Colon (tissue), 2 donors: ENCODE measurements around the gene ATP2C1.
"Not testable (repeated sequence)": the region's sequence is repeated elsewhere in the genome, so short reads cannot be mapped to it uniquely, and the experiment has no call there.

ENCODE experiments used
- FAIRE-seq: peaks from 2 replicates; lab custom pipeline; 2012; peaks lifted over from hg19 to GRCh38; lab: Jason Lieb, UNC
- donor health status: control.
- donor health status: control.

The ATP2C1 gene

DNA sequence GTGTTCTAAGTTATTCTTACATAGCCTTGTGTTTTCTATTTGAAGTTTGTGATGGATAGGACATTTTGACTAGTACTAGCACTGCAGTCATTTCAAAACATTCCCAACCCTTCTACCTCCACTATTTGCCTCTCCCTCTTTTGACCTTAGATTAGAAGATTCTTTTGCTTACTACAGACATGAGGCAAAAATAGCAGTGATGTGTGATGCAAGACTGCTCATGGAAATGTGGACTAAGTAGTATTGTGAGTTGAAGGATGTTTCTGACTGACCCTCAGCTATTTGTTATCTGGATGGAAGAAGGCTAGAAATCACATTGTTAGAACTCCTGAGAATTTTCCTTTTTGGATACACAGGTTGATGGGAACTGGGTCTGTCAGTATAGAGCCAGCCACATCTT lies 45.9 kb downstream of the ATP2C1 start:
- no peak for FAIRE-seq

DNA sequence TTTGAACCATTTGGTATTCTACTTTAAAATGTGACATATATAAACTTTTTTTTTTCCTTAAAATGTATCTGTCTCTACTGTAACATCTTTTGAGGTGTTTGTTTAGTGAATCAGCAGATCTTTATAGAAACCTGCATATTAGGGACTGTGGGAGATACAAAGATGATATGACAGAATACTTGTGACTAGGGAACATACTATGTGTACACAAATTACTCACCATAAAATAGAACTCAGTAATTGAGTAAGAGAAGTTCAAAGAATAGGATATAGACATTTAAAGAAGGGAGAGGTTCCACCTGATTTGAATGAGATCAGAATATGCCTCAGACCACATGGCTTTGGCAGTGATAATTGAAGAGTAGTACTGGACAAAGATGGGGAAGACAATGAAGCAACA lies 47.9 kb downstream of the ATP2C1 start:
- no peak for FAIRE-seq

DNA sequence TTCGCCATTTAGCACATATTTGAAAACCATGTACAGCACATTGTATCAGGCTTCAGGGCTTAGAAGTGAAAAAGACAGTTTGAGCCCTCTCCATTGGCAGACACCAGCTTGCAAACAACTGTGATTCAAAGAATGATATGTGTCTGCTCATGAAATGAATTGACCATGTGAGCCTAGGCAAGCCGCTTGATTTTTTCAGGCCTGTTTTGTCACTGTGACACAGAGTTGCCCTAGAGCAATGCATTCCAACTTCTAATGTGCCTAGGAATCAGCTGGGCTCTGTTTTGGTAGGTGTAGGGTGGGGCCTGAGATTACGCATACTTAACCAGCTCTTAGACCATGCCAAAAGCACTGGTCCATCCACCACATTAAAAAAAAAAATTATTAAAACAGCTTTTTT lies 53.0 kb downstream of the ATP2C1 start:
- no peak for FAIRE-seq

DNA sequence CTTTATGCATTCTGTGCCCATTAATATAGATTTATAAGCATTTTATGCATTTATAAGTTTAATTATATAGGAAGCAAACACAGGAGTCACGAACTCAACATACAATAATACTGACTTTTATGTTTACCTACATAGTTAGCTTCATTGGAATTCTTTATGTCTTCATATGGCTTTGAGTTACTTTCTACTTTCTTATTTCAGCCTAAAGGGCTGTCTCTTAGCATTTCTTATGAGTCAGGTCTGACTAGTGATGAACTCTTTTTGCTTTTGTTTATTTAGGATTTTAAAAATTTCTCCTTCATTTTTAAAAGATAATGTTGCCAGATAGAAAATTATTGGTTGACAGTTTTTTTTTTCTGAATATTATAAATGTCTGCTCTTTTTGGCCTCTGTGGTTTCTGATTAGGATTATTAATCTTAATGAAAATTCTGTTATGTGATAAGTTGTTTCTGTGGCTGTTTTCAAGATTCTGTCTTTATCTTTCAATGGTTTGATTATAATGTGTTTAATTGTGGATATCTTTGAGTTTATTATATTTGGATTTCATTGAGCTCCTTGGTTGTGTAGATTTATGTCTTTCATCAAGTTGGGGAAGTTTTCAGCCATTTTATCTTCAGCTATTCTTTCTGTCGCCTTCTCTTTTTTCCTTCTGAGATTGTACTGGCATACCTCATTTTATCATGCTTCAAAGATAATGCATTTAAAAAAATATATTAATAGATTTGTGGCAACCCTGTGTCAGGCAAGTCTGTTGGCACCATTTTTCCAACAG lies 54.3 kb downstream of the ATP2C1 start:
- FAIRE-seq, result peak; percentile 14

DNA sequence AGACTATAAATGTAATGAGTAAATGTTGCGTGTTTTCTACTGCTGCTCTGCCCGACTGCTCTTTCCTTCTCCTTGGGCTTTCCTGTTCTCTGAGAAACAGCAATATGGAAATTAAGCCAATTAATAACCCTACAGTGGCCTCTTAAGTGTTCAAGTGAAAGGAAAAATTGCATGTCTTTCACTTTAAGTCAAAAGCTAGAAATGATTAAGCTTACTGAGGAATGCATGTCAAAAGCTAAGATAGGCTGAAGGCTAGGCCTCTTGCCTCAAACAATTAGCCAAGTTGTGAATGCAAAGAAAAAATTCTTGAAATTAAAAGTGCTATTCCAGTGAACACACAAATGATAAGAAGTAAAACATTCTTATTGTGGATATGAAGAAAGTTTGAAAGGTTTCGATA lies 55.0 kb downstream of the ATP2C1 start:
- FAIRE-seq, result no peak

DNA sequence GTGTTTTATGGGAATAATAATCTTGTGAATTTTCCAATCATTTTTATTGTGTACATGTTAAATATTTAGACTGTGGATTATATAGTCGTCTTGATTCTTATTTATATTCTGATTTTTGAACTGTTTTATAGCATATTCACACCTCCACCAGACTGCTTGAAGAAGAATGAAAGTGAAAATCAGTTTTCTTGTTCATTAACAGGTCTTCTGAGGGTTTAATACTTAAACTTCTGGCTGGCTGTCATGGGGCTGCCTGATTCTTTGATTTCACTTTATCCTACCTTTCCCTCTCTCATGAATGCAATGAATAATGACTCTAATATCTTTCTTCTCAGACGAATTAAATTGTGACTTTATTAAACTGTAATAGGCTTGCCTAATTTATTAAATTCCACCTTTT lies 56.2 kb downstream of the ATP2C1 start:
- no peak for FAIRE-seq

DNA sequence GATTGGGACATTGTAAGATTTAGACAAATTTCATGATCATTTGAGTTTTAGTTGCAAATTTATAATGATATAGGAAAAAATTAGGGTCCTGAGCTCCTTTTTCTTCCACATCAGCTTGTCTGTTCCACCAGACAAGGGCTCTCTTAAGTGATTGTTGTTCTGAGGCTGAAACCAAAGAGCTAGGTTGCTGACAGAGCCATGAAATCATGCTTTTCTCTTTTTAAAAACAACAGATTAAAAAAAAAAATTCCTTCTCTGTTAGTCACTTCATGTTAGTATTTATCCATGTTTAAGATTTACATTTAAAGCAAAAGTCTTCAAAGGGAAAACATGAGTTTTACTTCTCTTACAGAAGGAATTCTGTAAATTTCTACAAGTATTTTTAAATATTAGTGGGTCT lies 56.8 kb downstream of the ATP2C1 start:
- peak; percentile 36 for FAIRE-seq

DNA sequence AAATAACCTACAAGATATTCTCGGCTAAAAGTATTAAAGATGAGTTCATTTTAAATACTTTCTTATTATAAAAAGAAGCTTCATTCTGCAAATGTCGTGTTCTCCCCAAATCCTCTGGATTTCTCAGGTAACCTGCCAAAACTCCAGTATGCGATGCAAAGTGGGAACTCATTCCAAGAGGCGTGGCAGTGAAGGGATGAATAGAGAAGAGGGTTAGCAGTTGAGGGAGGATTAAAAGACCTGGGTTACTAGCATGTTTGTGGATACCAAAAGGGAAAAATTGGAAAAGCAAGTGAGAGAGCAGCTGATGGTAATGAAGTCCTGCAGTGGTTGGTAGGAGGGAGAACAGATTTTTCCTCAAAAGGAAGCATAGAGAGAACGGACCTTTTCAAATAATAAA lies 61.6 kb downstream of the ATP2C1 start:
- no peak for FAIRE-seq

DNA sequence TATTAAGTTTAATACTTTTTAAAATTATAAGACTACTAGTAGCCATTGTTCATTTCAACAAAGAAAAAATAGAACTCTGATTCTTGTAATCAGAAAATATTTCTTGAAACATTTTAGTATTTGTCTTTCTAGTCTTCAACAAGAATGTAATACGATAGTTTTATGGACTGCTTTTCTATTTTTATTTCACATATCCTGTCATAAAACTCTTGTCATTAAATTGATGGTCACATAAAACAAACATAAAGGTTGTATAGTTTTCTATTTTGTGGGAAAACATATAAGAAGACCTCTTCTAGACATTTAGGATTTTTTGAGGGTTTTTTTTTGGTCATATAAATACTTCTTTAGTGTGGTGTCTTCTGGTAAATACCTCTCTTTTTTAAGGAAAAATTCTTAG lies 62.4 kb downstream of the ATP2C1 start:
- peak; percentile 45 for FAIRE-seq

DNA sequence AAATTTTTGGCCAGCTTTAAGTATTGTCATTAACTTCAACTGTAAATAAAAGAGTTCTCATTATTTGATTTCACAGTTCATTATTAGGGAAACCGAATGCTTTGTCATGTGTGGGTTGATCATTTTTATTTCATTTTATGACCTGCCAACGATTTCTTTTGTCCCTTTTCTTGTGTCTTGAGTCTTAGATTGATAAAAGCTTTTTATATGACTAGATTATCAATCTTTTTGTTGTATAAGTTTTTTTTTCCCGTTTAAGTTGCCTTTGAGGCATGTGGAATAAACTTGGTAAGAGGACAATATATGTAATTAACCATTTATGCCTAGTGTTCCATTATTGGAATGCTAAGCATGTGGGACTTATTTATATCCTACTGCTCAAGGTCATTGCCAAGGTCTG lies 62.8 kb downstream of the ATP2C1 start:
- FAIRE-seq, result no peak

DNA sequence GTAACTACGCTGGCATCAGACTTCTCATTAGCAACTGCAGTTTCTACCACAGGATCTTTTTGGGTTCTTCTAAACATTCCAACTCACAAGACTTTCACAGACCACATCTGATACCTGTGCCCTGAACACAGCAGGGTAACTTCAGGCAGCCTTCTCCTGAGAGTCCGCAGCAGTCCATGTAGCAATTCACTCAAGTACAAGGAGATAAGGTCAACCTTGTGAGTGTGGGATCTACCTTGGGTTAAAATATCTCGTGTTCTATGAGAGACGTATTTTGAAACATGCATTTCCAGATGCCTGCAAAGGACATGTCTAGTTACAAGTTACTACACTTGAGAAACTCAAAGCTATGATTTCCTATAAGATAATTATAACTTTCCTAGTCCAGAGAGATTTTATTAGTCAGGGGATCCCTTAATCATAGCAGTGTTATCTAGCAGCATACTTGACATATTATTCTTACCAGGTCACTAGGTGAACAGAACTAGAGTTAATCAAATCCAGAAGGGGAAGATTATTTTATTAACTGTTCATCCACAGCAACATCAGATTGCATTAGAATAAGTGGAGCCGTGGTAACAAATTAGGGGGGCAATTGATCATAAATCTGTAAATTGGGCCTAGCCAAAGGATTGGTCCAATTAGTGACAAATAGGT lies 66.4 kb downstream of the ATP2C1 start:
- no peak for FAIRE-seq

DNA sequence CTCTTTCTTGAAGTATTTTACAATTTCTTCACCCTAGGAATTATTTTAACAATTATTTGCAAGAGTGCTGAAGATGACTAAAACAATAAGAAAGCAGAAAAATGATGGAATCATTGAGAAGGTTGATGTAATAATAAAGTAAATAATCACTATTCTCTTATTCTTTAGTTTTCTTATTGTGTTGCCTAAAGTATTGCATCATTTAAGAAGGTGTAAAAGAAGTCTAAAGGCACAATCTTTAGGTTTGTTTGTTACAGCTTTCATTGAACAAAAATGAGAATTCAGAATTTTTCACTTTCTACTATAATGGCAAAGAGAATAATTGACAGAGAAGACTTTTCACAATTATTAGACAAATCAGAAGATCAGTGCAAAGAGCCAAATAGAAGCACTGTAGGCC lies 67.6 kb downstream of the ATP2C1 start:
- FAIRE-seq, result no peak

DNA sequence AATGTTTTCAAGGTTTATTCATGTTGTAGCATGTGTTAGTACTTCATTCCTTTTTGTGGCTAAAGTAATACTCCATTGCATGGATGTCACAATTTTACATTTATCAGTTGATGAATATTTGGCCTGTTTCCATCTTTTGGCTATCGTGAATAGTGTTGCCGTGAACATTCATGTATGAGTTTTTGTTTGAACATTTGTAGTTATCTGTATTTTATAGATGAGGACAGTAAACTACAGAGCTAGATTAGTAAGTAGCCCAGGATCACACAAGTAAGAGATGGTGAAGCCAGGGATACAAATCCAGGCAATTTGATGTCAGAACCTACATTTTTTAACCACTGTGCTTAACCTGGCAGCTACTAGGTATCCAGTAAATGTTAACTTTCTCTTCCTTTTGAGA lies 69.6 kb downstream of the ATP2C1 start:
- FAIRE-seq, result no peak

DNA sequence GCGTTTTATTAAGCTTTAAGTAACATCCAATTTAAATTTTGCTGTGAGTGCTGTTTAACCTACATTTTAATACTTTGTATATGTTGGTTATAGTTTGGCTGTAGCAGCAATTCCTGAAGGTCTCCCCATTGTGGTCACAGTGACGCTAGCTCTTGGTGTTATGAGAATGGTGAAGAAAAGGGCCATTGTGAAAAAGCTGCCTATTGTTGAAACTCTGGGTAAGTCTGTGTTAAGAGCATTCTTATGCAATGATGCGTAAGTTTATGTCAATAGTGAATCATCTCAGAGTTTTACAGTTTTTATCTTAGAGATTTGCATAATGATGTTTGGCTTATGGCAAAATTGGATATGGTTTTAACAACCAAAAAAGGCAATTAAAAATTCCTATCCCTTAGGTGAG lies 70.0 kb downstream of the ATP2C1 start:
- no peak for FAIRE-seq

DNA sequence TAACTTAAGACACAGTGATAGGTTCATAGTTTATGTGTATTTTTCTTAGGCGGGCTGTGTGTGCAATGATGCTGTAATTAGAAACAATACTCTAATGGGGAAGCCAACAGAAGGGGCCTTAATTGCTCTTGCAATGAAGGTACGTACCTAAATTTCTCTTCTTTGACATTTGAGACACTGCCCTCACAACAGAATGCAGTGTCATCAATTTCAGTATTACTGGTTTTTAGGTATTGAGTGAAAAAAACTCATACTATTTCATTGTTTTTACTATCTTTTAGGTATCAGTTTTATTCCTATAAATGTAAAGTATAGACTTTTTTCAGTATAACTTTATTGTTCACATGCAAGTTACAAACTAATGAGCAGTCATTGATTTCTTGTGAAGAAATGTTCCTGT lies 73.4 kb downstream of the ATP2C1 start:
- FAIRE-seq, result no peak

DNA sequence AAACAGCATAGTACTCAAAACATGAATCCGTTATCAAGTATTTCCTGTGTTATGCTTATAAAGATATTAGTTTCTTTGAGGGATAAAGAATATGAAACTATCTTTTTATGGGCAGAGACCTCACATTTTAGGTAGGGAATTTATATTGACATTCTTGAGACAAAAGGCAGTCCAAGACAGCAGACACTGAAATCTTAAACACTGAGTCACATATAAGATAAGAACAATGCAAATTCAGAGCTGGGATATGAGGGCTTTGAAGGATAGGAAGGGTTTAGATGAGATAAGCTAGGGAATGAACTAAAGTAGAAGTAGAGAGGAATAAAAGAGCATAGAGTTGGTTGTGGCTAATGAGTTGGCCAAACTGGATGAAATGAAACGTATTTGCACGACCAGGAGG lies 74.3 kb downstream of the ATP2C1 start:
- no peak for FAIRE-seq

DNA sequence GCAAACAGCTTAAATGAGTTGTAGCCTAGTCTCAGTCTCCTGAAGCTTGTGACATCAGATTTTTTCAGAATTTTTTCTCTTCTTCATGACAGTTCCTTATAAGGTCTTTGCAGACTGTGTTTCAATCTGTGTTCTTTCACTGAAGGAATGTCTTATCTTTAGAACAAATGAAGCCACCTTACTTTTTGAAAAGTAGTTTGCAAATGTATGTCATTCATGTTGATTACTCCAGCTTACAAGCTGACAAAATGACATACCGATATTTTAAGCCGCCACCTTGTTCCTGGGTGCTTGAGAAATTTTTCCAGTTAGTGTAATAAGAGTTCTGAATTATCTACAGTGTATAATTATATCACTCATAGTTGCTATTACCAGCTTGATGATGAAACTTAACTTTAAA lies 75.7 kb downstream of the ATP2C1 start:
- no peak for FAIRE-seq

DNA sequence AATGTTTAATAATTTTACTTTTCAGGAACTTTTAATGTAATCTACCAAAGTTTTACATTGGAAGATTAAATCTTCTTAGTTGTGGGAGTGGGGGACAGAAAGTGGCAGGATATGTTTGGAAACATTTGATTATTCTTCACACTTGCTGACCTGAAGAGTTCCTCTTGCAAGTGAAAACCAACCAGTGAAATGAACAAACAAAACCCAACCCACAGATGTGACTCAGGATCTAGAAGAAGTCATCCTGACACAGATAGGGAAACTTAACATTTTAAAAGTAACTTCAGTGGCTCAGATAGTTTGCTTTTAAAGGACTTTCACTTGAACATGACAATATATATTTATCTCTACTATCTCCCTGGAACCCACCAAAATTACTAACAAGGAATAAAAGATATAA lies 77.3 kb downstream of the ATP2C1 start:
- no peak for FAIRE-seq

DNA sequence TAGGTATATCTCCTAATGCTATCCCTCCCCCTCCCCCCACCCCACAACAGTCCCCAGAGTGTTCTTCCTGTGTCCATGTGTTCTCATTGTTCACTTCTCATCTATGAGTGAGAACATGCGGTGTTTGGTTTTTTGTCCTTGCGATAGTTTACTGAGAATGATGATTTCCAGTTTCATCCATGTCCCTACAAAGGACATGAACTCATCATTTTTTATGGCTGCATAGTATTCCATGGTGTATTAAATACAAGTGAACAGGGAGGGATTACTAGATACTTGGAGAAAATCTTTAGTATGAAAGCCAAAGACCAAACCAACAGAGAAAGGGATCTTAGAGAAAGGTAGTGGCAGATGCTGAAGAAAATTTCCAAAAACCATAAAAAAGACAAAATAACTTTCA lies 78.7 kb downstream of the ATP2C1 start:
- not testable (repeated sequence) for FAIRE-seq

DNA sequence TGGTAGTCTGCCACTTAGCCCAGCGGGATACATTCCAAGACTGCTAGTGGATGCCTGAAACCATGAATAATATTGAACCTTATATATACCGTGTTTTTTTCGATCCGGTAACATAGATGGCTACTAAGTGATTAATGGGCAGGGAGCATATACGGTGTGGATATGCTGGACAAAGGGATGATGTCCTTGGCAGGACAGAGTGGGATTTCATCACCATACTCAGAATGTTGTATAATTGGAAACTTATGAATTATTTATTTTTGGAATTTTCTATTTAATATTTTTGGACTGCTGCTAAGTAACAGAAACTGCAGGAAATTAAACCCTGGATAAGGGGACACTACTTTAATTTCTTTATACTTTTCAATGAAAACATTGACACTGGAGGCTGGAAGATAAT lies 79.5 kb downstream of the ATP2C1 start:
- no peak for FAIRE-seq

DNA sequence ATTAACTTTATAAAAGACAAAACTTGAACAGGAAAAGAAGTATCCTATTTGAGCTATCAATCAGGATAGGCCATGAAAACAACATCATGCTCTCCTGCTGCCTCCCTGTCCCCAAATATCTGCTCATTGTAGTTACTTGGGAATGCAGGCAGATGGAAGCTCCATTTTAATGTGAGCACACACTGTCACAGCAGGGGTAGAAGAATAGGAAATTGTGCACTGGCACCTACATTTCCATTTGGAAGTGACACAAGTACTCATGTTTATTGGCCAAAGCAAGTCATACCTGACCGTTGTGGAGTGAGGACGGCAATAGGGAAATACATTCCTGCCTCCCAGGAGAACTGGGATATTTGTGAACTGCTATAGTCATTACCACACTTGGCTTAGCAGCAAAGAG lies 80.3 kb downstream of the ATP2C1 start:
- FAIRE-seq, result no peak

DNA sequence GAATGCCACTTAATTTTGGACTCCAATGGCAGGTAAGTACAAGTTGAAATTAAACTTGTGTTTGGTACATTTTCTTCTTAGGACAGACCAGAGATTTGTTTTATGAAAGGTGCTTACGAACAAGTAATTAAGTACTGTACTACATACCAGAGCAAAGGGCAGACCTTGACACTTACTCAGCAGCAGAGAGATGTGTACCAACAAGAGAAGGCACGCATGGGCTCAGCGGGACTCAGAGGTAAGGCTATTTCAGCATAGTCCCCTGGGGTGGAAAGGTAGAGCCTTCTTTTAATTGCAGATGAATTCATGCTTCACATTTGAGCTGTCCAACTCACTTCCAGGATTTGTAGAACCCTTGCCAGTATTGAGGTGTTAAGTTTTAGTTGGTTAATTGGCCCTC lies 81.4 kb downstream of the ATP2C1 start:
- no peak for FAIRE-seq

DNA sequence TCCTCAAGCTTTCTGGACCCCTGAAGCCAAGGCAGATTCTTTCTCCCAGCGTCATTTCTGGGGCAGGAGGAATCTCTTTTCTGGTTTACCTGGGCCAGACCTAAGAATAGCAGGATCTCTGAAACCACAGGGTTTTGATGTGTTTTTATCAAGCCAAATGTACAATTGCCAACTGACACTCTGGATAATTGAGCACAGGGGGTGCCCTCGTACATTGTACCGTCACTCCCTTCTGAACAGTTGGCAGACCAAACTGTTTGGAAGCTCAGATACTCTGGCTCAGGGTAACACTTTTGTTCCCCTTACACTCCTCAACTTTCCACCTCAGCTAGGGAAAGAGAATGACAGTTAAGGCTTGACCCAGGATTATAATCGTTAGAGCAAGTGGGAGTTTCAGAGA lies 82.8 kb downstream of the ATP2C1 start:
- FAIRE-seq, result no peak

DNA sequence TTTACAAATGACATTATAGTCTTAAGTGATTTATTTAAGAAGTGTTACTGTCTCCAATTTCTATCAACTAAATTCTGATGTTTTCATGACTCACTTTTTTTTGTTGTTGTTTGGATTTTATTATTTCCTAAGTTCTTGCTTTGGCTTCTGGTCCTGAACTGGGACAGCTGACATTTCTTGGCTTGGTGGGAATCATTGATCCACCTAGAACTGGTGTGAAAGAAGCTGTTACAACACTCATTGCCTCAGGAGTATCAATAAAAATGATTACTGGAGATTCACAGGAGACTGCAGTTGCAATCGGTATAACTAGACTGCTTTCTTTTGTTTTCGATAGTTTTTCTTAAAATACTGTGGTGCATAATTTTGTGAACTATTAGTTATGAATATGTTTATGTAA lies 85.2 kb downstream of the ATP2C1 start:
- FAIRE-seq, result no peak
